ENCODE data around the gene ATRAID. TPM values are rescaled to one million over a fixed set of nuclear protein-coding genes. Genes with fewer than 3 reads are reported as not detected.

ATRAID gene
- total RNA-seq, 4 donors from 2014 or later = 107 to 210 (median 124) TPM

GRCh38 chr2:27199241-27199640 lies 12.6 kb upstream of the ATRAID start:
- WGBS, 2 donors = 64 to 80% methylated on average over 2 of the region's 2 CpGs
- Histone ChIP-seq H3K4me1 (no peaks in the 10 kb centered on the region), H3K9me3 (no peaks in the 10 kb centered on the region), H3K4me3 (no peak overlapping the region), H3K36me3 (peaks cover 0 to 49% (median 0%) of the 10 kb centered on the region in 3 donors), H3K27ac (no peak overlapping the region), H3K27me3 (no peaks in the 10 kb centered on the region)
- TF ChIP-seq EP300 (IDR thresholded peaks at IDR 0.05) = no peak
- TF ChIP-seq POLR2A (IDR thresholded peaks at IDR 0.05) = no peak
- TF ChIP-seq, protein P1, sequence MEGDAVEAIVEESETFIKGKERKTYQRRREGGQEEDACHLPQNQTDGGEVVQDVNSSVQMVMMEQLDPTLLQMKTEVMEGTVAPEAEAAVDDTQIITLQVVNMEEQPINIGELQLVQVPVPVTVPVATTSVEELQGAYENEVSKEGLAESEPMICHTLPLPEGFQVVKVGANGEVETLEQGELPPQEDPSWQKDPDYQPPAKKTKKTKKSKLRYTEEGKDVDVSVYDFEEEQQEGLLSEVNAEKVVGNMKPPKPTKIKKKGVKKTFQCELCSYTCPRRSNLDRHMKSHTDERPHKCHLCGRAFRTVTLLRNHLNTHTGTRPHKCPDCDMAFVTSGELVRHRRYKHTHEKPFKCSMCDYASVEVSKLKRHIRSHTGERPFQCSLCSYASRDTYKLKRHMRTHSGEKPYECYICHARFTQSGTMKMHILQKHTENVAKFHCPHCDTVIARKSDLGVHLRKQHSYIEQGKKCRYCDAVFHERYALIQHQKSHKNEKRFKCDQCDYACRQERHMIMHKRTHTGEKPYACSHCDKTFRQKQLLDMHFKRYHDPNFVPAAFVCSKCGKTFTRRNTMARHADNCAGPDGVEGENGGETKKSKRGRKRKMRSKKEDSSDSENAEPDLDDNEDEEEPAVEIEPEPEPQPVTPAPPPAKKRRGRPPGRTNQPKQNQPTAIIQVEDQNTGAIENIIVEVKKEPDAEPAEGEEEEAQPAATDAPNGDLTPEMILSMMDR (IDR thresholded peaks at IDR 0.05) = no peak
- no peak for DNase-seq (ENCODE audit: low spot score in 2 of 2)

GRCh38 chr2:27201675-27202074 lies 10.2 kb upstream of the ATRAID start:
- no peak overlapping the region for H3K4me3 ChIP-seq
- no peak for TF ChIP-seq POLR2A (IDR thresholded peaks at IDR 0.05)
- no peak for TF ChIP-seq EP300 (IDR thresholded peaks at IDR 0.05)
- TF ChIP-seq, protein P1 (IDR thresholded peaks at IDR 0.05) = no peak
- H3K4me1 ChIP-seq = no peaks in the 10 kb centered on the region
- H3K27ac ChIP-seq = no peak overlapping the region
- H3K9me3 ChIP-seq = no peaks in the 10 kb centered on the region
- WGBS, 2 donors = 89 to 96% methylated on average over 4 to 6 of the region's 7 CpGs
- no peaks in the 10 kb centered on the region for H3K27me3 ChIP-seq
- peaks cover 0 to 73% (median 2%) of the 10 kb centered on the region in 3 donors for H3K36me3 ChIP-seq
- DNase-seq (ENCODE audit: low spot score in 2 of 2) = no peak

DNA sequence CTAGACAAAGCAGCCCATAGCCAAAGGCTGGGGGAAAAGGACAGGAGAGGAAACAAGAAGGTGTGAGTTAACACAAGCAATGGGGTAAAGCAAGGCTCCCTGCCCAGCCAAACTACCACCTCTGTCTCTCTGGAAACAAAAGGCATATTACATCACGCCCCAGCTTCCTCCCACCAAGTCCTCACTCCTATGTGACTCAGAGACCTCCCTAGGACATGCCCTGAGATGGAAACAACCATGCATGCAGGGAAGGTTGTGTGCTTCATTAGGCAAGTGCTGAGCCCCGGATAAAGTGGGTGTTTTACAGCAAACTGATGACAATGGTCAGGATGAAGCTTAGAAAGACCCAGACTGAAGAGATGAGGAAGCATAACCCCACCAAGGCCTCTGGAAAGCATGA lies 9.0 kb upstream of the ATRAID start:
- H3K9me3 ChIP-seq = no peaks in the 10 kb centered on the region
- no peak overlapping the region for H3K4me3 ChIP-seq
- H3K27ac ChIP-seq = no peak overlapping the region
- 74 to 89% methylated on average over 2 of the region's 2 CpGs for WGBS, 2 donors
- no peaks in the 10 kb centered on the region for H3K27me3 ChIP-seq
- H3K4me1 ChIP-seq = no peaks in the 10 kb centered on the region
- TF ChIP-seq POLR2A (IDR thresholded peaks at IDR 0.05) (no peak), EP300 (IDR thresholded peaks at IDR 0.05) (no peak)
- TF ChIP-seq, protein P1 (IDR thresholded peaks at IDR 0.05) = no peak
- peaks cover 0 to 85% (median 5%) of the 10 kb centered on the region in 3 donors for H3K36me3 ChIP-seq
- no peak for DNase-seq (ENCODE audit: low spot score in 2 of 2)

GRCh38 chr2:27203741-27204140 lies 8.1 kb upstream of the ATRAID start:
- WGBS, 2 donors = 93 to 95% methylated on average over 9 of the region's 9 CpGs

GRCh38 chr2:27204566-27204965 lies 7.3 kb upstream of the ATRAID start:
- 86 to 97% methylated on average over 7 to 8 of the region's 8 CpGs for WGBS, 2 donors

More at GRCh38 chr2:27203741-27204140, 8.1 kb upstream of the ATRAID start:
- Histone ChIP-seq H3K36me3 (peaks cover 0 to 94% (median 5%) of the 10 kb centered on the region in 3 donors), H3K4me3 (no peak overlapping the region), H3K9me3 (no peaks in the 10 kb centered on the region), H3K27ac (no peak overlapping the region), H3K27me3 (no peaks in the 10 kb centered on the region), H3K4me1 (no peaks in the 10 kb centered on the region)
- DNase-seq (ENCODE audit: low spot score in 2 of 2) = no peak
- TF ChIP-seq, protein P1 (IDR thresholded peaks at IDR 0.05) = no peak
- no peak for TF ChIP-seq EP300 (IDR thresholded peaks at IDR 0.05)
- no peak for TF ChIP-seq POLR2A (IDR thresholded peaks at IDR 0.05)

More at GRCh38 chr2:27204566-27204965, 7.3 kb upstream of the ATRAID start:
- Histone ChIP-seq H3K4me1 (no peaks in the 10 kb centered on the region), H3K36me3 (peaks cover 0 to 96% (median 5%) of the 10 kb centered on the region in 3 donors), H3K27me3 (no peaks in the 10 kb centered on the region), H3K4me3 (no peak overlapping the region), H3K27ac (no peak overlapping the region), H3K9me3 (no peaks in the 10 kb centered on the region)
- no peak for DNase-seq (ENCODE audit: low spot score in 2 of 2)
- no peak for TF ChIP-seq POLR2A (IDR thresholded peaks at IDR 0.05)
- TF ChIP-seq, protein P1 (IDR thresholded peaks at IDR 0.05) = no peak
- no peak for TF ChIP-seq EP300 (IDR thresholded peaks at IDR 0.05)
